WTC11 (cell line): ENCODE results near the gene DENND4A. TPM values are rescaled to one million over a fixed set of nuclear protein-coding genes. Genes with fewer than 3 reads are reported as not detected.
A peak's percentile ranks its signal among the peaks of the same experiment; 100 is the strongest.

Experiments used
- ATAC-seq: fragments of 200-7000 bp; cut with Tn5 transposase; 2 replicates; pipeline ENCODE4 v1.10.0; 2021; ENCODE audit warnings: mild to moderate bottlenecking, moderate library complexity
- CTCF ChIA-PET: fragments of 300-600 bp; sonication (Branson Sonifier 250); formaldehyde crosslinking; loops from one replicate; lab custom pipeline; 2021; ENCODE audit warnings: antibody characterized with exemption; lab: Charles Lee
- POLR2A ChIA-PET: fragments of 350-600 bp; sonication (Branson Sonifier 250); formaldehyde crosslinking; loops from one replicate; lab custom pipeline; 2021; ENCODE audit warnings: antibody characterized with exemption; lab: Charles Lee
- DNase-seq: peaks from one replicate; pipeline ENCODE4 v3.0.0; 2021; ENCODE audit warnings: low spot score
- H3K27ac Mint-ChIP-seq: 2 replicates; pipeline ENCODE4 v1.8.0; 2021; ENCODE audit warnings: mixed read lengths
- H3K27me3 Mint-ChIP-seq: 2 replicates; pipeline ENCODE4 v1.8.0; 2021; ENCODE audit warnings: low read depth, mild to moderate bottlenecking, moderate library complexity, mixed read lengths
- H3K36me3 Mint-ChIP-seq: 2 replicates; pipeline ENCODE4 v1.8.0; 2021; ENCODE audit warnings: mixed read lengths
- H3K4me1 Mint-ChIP-seq: 2 replicates; pipeline ENCODE4 v1.8.0; 2022; ENCODE audit warnings: mixed read lengths
- H3K4me3 Mint-ChIP-seq: 2 replicates; pipeline ENCODE4 v1.8.0; 2021; ENCODE audit warnings: mild to moderate bottlenecking, moderate library complexity, mixed read lengths
- H3K9me3 Mint-ChIP-seq: 2 replicates; pipeline ENCODE4 v1.8.0; 2021; ENCODE audit warnings: mixed read lengths
- AR ChIP-seq: fragments of 250-450 bp; sonication (Bioruptor Pico); IDR thresholded peaks from 2 replicates; pipeline ENCODE4 v1.9.0; 2021; ENCODE audit warnings: mild to moderate bottlenecking
- ATF6 ChIP-seq: sonication (generic); formaldehyde crosslinking; IDR thresholded peaks from 2 replicates; pipeline ENCODE4 v1.8.1; 2023; ENCODE audit warnings: mild to moderate bottlenecking, missing genetic modification reagents
- CBFB ChIP-seq: sonication (generic); formaldehyde crosslinking; IDR thresholded peaks from 2 replicates; pipeline ENCODE4 v1.8.1; 2022; ENCODE audit warnings: mild to moderate bottlenecking, low read depth, missing genetic modification reagents
- CTCF ChIP-seq: fragments of 200-600 bp; IDR thresholded peaks from 2 replicates; pipeline ENCODE4 v1.8.0; 2022; ENCODE audit warnings: antibody characterized with exemption
- E2F1 ChIP-seq: sonication (generic); formaldehyde crosslinking; IDR thresholded peaks from 2 replicates; pipeline ENCODE4 v1.8.0; 2022; ENCODE audit warnings: mild to moderate bottlenecking, missing genetic modification reagents
- ELF4 ChIP-seq: sonication (generic); formaldehyde crosslinking; IDR thresholded peaks from 2 replicates; pipeline ENCODE4 v1.8.1; 2022; ENCODE audit warnings: low read depth, mild to moderate bottlenecking, moderate library complexity, missing genetic modification reagents
- IRF2 ChIP-seq: sonication (generic); formaldehyde crosslinking; IDR thresholded peaks from 2 replicates; pipeline ENCODE4 v1.8.0; 2022; ENCODE audit warnings: low read depth, missing genetic modification reagents, borderline replicate concordance
- JAZF1 ChIP-seq: fragments of 250-450 bp; sonication (Bioruptor Pico); IDR thresholded peaks from 2 replicates; pipeline ENCODE4 v1.9.0; 2021; ENCODE audit warnings: moderate library complexity, mild to moderate bottlenecking, inconsistent platforms
- MLX ChIP-seq: sonication (generic); formaldehyde crosslinking; IDR thresholded peaks from 2 replicates; pipeline ENCODE4 v1.8.1; 2023; ENCODE audit warnings: mild to moderate bottlenecking, missing genetic modification reagents, moderate library complexity
- MXD4 ChIP-seq: fragments of 250-450 bp; sonication (Bioruptor Pico); IDR thresholded peaks from 2 replicates; pipeline ENCODE4 v1.8.0; 2021; ENCODE audit warnings: mild to moderate bottlenecking, moderate library complexity, borderline replicate concordance
- NR3C1 ChIP-seq: sonication (generic); formaldehyde crosslinking; conservative IDR thresholded peaks from 2 replicates; pipeline ENCODE4 v1.8.1; 2023; ENCODE audit warnings: low read depth, mild to moderate bottlenecking, missing genetic modification reagents
- OVOL2 ChIP-seq: fragments of 250-450 bp; sonication (Bioruptor Pico); IDR thresholded peaks from 2 replicates; pipeline ENCODE4 v1.9.0; 2021; ENCODE audit warnings: mild to moderate bottlenecking, borderline replicate concordance
- PREB ChIP-seq: sonication (generic); formaldehyde crosslinking; IDR thresholded peaks from 2 replicates; pipeline ENCODE4 v1.8.1; 2022; ENCODE audit warnings: mild to moderate bottlenecking, missing genetic modification reagents, moderate library complexity, borderline replicate concordance
- RORB ChIP-seq: fragments of 250-450 bp; sonication (Bioruptor Pico); IDR thresholded peaks from 2 replicates; pipeline ENCODE4 v1.9.0; 2021; ENCODE audit warnings: mild to moderate bottlenecking
- TEAD1 ChIP-seq: sonication (generic); formaldehyde crosslinking; IDR thresholded peaks from 2 replicates; pipeline ENCODE4 v1.8.0; 2022; ENCODE audit warnings: mild to moderate bottlenecking, missing genetic modification reagents
- TP53 ChIP-seq: sonication (generic); formaldehyde crosslinking; IDR thresholded peaks from 2 replicates; pipeline ENCODE4 v1.8.1; 2023; ENCODE audit warnings: mild to moderate bottlenecking, missing genetic modification reagents
- ZBTB21 ChIP-seq: sonication (generic); formaldehyde crosslinking; IDR thresholded peaks from 2 replicates; pipeline ENCODE4 v1.8.1; 2023; ENCODE audit warnings: mild to moderate bottlenecking, missing genetic modification reagents, borderline replicate concordance
- ZNF281 ChIP-seq: sonication (generic); formaldehyde crosslinking; IDR thresholded peaks from 2 replicates; pipeline ENCODE4 v1.8.0; 2023; ENCODE audit warnings: mild to moderate bottlenecking, missing genetic modification reagents
- ZNF671 ChIP-seq: fragments of 250-450 bp; sonication (Bioruptor Pico); IDR thresholded peaks from 2 replicates; pipeline ENCODE4 v1.8.0; 2021; ENCODE audit warnings: mild to moderate bottlenecking
- total RNA-seq: library from RNA; stranded (reverse); gene quantifications from 3 replicates; pipeline ENCODE4 v1.2.3, GENCODE V29; 2021

DENND4A gene
- total RNA-seq, 1 experiment from 2014 or later, result 5.7 TPM

- TF ChIP-seq E2F1 (CRISPR knock-in tag) (no peak), JAZF1 (CRISPR knock-in tag) (no peak)
- TF ChIP-seq, all 79 proteins: peak for 0
Measured at GRCh38 chr15:65839354-65839901, 47.3 kb upstream of the DENND4A start (continued).

GRCh38 chr15:65837301-65838294, 45.5 kb upstream of the DENND4A start:
- ChIA-PET CTCF (interaction anchor here (0.9 to 4.2 kb wide), 11 partner anchors 10 to 241 kb away, joined by 3 to 22 read pairs (median 6); partner anchors contain the start of gene INTS14), POLR2A (interaction anchor here (0.6 kb wide), 1 partner anchor 1517 kb away, joined by 3 read pairs; no protein-coding TSS in a partner anchor)
- no peaks in the 10 kb centered on the region for H3K36me3 Mint-ChIP-seq
- H3K27me3 Mint-ChIP-seq, result no peaks in the 10 kb centered on the region
- TF ChIP-seq ZNF281 (CRISPR knock-in tag) (no peak), CTCF (no peak), PREB (CRISPR knock-in tag) (no peak), IRF2 (no peak), ZBTB21 (CRISPR knock-in tag) (no peak), OVOL2 (no peak), CBFB (CRISPR knock-in tag) (no peak), MXD4 (CRISPR knock-in tag) (no peak), TP53 (CRISPR knock-in tag) (no peak), ELF4 (no peak), NR3C1 (CRISPR knock-in tag) (no peak), TEAD1 (CRISPR knock-in tag) (no peak), RORB (no peak), ZNF671 (no peak), MLX (CRISPR knock-in tag) (no peak), ATF6 (no peak), AR (CRISPR knock-in tag) (no peak)
- H3K27ac Mint-ChIP-seq, result peak overlapping the region; percentile 47
- no peaks in the 10 kb centered on the region for H3K9me3 Mint-ChIP-seq
- H3K4me3 Mint-ChIP-seq, result no peak overlapping the region
- DNase-seq, result no peak
- ATAC-seq, result no peak
- peaks cover 44% of the 10 kb centered on the region for H3K4me1 Mint-ChIP-seq
